GM10248 (cell line): Measurements from ENCODE around the gene NEGR1.

Source experiments
- CTCF ChIA-PET: fragments of 300-600 bp; sonication (Branson Sonifier 250); formaldehyde crosslinking; extraction: SDS; loops from one replicate; lab custom pipeline; 2021; ENCODE audit warnings: antibody characterized with exemption; lab: Yijun Ruan, JAX
- POLR2A ChIA-PET: fragments of 350-650 bp; sonication (Branson Sonifier 250); formaldehyde crosslinking; extraction: SDS; loops from one replicate; lab custom pipeline; 2020; ENCODE audit warnings: antibody characterized with exemption; lab: Yijun Ruan, JAX
- DNase-seq: peaks from one replicate; pipeline ENCODE4 v3.0.0; 2012; ENCODE audit errors: extremely low spot score
- CTCF ChIP-seq: IDR thresholded peaks from 2 replicates; pipeline ENCODE4 v1.5.1; 2012; ENCODE audit warnings: mild to moderate bottlenecking, low read depth; ENCODE audit errors: extremely low read depth, missing control alignments, control extremely low read depth

Gene NEGR1

GRCh38 chr1:72184099-72184701 is 98.1 kb downstream of the NEGR1 start:
- CTCF ChIA-PET: interaction anchor here (0.8 to 1.0 kb wide), 2 partner anchors 11 kb away, joined by 4 to 5 read pairs; no protein-coding TSS in a partner anchor
- POLR2A ChIA-PET: no interaction called here
- no peak for TF ChIP-seq CTCF
- DNase-seq: no peak

GRCh38 chr1:72182859-72183258 is 99.5 kb downstream of the NEGR1 start:
- POLR2A ChIA-PET: no interaction called here
- no peak for TF ChIP-seq CTCF
- CTCF ChIA-PET: no interaction called here
- no peak for DNase-seq

- DNase-seq: no peak
- POLR2A ChIA-PET: no interaction called here
- CTCF ChIA-PET: no interaction called here
- no peak for TF ChIP-seq CTCF
Observed at GRCh38 chr1:72178266-72178665, 104.1 kb downstream of the NEGR1 start.

- CTCF ChIA-PET: no interaction called here
- POLR2A ChIA-PET: no interaction called here
- no peak for TF ChIP-seq CTCF
- DNase-seq: no peak
Observed at GRCh38 chr1:72177711-72178110, 104.6 kb downstream of the NEGR1 start.

GRCh38 chr1:72170246-72170645 is 112.1 kb downstream of the NEGR1 start:
- TF ChIP-seq CTCF: no peak
- POLR2A ChIA-PET: no interaction called here
- CTCF ChIA-PET: no interaction called here
- no peak for DNase-seq

- no peak for TF ChIP-seq CTCF
- ChIA-PET CTCF (no interaction called here), POLR2A (no interaction called here)
- DNase-seq: no peak
Observed at GRCh38 chr1:72166426-72166825, 115.9 kb downstream of the NEGR1 start.
